ENCODE measurements around the gene ZCCHC7. TPM values are rescaled to one million over a fixed set of nuclear protein-coding genes. Genes with fewer than 3 reads are reported as not detected.

The ZCCHC7 gene
- total and polyA plus RNA-seq, 4 donors, result 7.7 to 28.0 (median 12.6) TPM

DNA sequence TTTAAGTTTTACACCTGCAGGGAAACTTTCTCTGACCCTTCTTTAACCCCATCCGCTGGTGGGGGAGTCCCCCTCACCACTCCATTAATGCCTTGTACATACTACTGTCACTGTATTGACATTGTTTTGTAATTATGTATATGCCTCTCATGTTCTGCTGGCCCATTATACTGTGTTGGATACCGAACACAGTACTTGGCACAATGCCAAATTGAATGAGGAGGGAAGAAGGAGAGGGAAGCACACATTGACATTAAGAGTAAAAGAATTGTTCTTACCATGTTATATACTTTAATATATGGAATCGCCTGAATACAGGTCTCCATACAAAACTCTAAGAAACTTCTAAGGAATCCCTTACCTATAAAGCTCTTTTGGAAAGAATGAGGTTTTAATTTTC lies 228.5 kb downstream of the ZCCHC7 start:
- TF ChIP-seq, protein P1, sequence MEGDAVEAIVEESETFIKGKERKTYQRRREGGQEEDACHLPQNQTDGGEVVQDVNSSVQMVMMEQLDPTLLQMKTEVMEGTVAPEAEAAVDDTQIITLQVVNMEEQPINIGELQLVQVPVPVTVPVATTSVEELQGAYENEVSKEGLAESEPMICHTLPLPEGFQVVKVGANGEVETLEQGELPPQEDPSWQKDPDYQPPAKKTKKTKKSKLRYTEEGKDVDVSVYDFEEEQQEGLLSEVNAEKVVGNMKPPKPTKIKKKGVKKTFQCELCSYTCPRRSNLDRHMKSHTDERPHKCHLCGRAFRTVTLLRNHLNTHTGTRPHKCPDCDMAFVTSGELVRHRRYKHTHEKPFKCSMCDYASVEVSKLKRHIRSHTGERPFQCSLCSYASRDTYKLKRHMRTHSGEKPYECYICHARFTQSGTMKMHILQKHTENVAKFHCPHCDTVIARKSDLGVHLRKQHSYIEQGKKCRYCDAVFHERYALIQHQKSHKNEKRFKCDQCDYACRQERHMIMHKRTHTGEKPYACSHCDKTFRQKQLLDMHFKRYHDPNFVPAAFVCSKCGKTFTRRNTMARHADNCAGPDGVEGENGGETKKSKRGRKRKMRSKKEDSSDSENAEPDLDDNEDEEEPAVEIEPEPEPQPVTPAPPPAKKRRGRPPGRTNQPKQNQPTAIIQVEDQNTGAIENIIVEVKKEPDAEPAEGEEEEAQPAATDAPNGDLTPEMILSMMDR (IDR thresholded peaks at IDR 0.05; ENCODE audit: control extremely low read depth, extremely low read depth), result no peak
- no peaks in the 10 kb centered on the region for H3K27me3 ChIP-seq (ENCODE audit: control insufficient read depth in 3 of 3, insufficient read depth in 3 of 3, low read length in 2 of 3)
- H3K4me3 ChIP-seq, result no peak overlapping the region
- H3K27ac ChIP-seq (ENCODE audit: low read depth in 1 of 2, low read length in 1 of 2), result no peak overlapping the region
- ATAC-seq (ENCODE audit: insufficient read depth, low FRiP score), result no peak
- peaks cover 0 to 4% (median 0%) of the 10 kb centered on the region in 4 donors for H3K36me3 ChIP-seq (ENCODE audit: control insufficient read depth in 4 of 4, insufficient read depth in 4 of 4, low read length in 4 of 4)
- WGBS, 2 donors, result 80 to 91% methylated on average over 3 of the region's 3 CpGs
- no peaks in the 10 kb centered on the region for H3K9me3 ChIP-seq (ENCODE audit: control insufficient read depth in 4 of 4, insufficient read depth in 3 of 4, low read length in 3 of 4)
- no peak for DNase-seq
- no peaks in the 10 kb centered on the region for H3K4me1 ChIP-seq (ENCODE audit: control insufficient read depth in 5 of 5, insufficient read depth in 5 of 5, low read length in 5 of 5)
- no peak overlapping the region for H3K9ac ChIP-seq (ENCODE audit: insufficient read depth in 1 of 2, low read length in 2 of 2)

DNA sequence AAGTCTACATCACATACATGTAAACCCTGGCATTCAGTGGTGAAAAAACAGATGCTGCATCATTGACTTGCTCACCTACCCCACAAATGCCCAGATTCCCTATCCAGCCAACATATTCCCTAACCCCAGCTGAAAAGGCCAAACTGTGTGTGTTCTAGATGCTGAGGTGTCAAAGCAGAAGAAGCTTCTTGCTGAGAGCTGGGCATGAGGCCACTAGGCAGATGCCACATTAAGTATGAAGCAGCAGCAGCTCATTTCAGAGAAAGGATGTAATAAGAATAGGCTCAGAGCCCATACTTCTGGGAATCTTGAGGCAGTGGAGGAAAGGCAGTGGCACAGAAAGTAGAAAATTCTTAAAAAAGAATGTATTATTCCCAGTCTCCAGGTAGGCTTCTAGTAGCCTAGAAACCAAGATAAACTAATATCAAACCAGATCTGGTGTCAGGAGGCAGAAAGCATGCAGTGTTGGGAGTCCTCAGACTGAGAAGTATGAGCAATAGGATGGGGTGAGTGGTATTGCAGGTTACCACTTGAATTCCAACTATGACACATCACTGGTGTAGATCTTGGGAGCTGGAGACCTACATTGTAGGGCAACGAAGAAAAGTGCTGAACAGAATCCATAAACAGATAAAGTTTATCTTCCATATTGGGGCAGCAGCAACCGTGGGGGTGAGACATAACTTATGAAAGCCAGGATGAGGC lies 230.3 kb downstream of the ZCCHC7 start:
- H3K9me3 ChIP-seq (ENCODE audit: control insufficient read depth in 4 of 4, insufficient read depth in 3 of 4, low read length in 3 of 4), result no peaks in the 10 kb centered on the region
- WGBS, 2 donors, result 92 to 94% methylated on average over 2 of the region's 2 CpGs
- H3K27ac ChIP-seq (ENCODE audit: low read depth in 1 of 2, low read length in 1 of 2), result no peak overlapping the region
- no peak for DNase-seq
- H3K4me1 ChIP-seq (ENCODE audit: control insufficient read depth in 5 of 5, insufficient read depth in 5 of 5, low read length in 5 of 5), result no peaks in the 10 kb centered on the region
- TF ChIP-seq, protein P1 (IDR thresholded peaks at IDR 0.05; ENCODE audit: control extremely low read depth, extremely low read depth), result no peak
- no peak for ATAC-seq (ENCODE audit: insufficient read depth, low FRiP score)
- H3K36me3 ChIP-seq (ENCODE audit: control insufficient read depth in 4 of 4, insufficient read depth in 4 of 4, low read length in 4 of 4), result peaks cover 0 to 10% (median 2%) of the 10 kb centered on the region in 4 donors
- H3K27me3 ChIP-seq (ENCODE audit: control insufficient read depth in 3 of 3, insufficient read depth in 3 of 3, low read length in 2 of 3), result no peaks in the 10 kb centered on the region
- no peak overlapping the region for H3K9ac ChIP-seq (ENCODE audit: insufficient read depth in 1 of 2, low read length in 2 of 2)
- H3K4me3 ChIP-seq, result no peak overlapping the region

GRCh38 chr9:37353791-37354190 lies 233.4 kb downstream of the ZCCHC7 start:
- H3K27ac ChIP-seq (ENCODE audit: low read depth in 1 of 2, low read length in 1 of 2), result no peak overlapping the region
- no peak overlapping the region for H3K9ac ChIP-seq (ENCODE audit: insufficient read depth in 1 of 2, low read length in 2 of 2)
- TF ChIP-seq, protein P1 (IDR thresholded peaks at IDR 0.05; ENCODE audit: control extremely low read depth, extremely low read depth), result no peak
- H3K4me3 ChIP-seq, result no peak overlapping the region
- ATAC-seq (ENCODE audit: insufficient read depth, low FRiP score), result no peak
- H3K27me3 ChIP-seq (ENCODE audit: control insufficient read depth in 3 of 3, insufficient read depth in 3 of 3, low read length in 2 of 3), result no peaks in the 10 kb centered on the region
- H3K36me3 ChIP-seq (ENCODE audit: control insufficient read depth in 4 of 4, insufficient read depth in 4 of 4, low read length in 4 of 4), result peaks cover 0 to 15% (median 3%) of the 10 kb centered on the region in 4 donors
- 95 to 97% methylated on average over 2 of the region's 2 CpGs for WGBS, 2 donors
- DNase-seq, result peak in 2 of 3 donors; percentile 56 to 76
- H3K4me1 ChIP-seq (ENCODE audit: control insufficient read depth in 5 of 5, insufficient read depth in 5 of 5, low read length in 5 of 5), result no peaks in the 10 kb centered on the region
- H3K9me3 ChIP-seq (ENCODE audit: control insufficient read depth in 4 of 4, insufficient read depth in 3 of 4, low read length in 3 of 4), result no peaks in the 10 kb centered on the region

Data from lung (tissue), 12 donors.